GM18873 (cell line): ENCODE data around the gene SYT7.

Experiments used
- ATAC-seq: cut with Tn5 transposase; IDR thresholded peaks from one replicate; pipeline ENCODE4 v1.9.1; 2021; ENCODE audit warnings: mild to moderate bottlenecking, moderate library complexity, moderate number of reproducible peaks; ENCODE audit not compliant: unreplicated experiment, low FRiP score

Gene SYT7

DNA sequence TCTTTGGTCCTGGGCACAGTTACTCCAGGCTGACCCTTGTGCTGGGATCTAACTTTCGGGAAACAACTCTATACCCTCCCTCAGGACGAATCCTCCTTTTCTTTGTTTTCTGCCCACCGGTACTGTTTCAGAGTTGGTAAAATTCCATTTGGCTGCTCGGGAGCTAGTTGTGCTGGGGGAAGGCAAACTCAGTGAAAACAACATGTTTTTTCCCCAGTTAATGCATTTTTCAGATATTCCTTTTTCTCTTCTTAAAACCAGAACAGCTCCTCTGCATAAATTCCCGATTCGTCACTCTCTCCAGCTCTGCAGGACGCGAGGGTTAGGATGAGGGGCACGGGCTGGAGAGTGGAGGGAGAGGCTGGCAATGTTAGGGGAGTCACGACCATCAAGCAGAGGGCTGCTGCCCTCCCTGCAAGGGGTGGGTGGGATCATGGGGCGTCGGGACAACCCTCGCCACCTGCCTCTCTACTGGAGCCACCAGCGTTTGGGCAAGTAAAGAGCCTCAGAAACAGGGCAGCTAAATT lies 41.0 kb downstream of the SYT7 start:
- ATAC-seq: no peak

GRCh38 chr11:61539006-61539405 lies 41.9 kb downstream of the SYT7 start:
- ATAC-seq: no peak

DNA sequence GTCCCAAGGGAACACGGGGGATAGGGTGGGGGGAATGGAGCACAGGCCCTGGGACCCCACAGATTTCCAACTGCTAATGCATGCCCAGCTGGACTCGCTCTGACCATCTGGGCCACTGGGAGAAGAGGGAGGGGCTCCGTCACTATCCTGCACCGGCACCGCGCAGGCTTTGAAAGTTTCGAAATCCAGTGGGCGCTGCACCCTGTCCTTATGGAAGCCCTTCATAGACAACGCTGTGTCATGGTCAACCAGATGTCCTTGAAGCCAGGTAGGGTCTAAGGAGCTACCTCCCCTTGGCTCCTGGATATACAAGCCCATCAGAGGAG lies 42.3 kb downstream of the SYT7 start:
- no peak for ATAC-seq

DNA sequence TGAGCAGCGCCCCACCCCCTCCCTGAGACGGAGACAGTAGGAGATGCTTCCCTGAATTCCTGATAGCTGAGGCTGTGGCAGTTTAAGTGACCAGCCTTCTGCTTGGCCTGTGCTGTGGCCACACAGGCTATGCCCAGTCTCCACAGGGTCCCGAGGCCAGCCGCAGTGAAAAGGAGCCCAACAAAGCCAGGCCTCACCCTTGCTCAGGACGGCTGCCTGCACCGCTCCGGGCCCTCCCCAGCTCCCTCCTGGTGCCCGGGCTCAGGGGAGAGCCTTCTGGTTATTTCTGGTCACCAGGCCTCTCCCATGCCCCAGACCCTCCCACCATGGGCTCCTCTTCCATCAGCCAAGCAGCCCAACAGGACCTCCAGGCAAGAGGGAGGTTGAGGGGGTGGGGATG lies 43.5 kb downstream of the SYT7 start:
- no peak for ATAC-seq

DNA sequence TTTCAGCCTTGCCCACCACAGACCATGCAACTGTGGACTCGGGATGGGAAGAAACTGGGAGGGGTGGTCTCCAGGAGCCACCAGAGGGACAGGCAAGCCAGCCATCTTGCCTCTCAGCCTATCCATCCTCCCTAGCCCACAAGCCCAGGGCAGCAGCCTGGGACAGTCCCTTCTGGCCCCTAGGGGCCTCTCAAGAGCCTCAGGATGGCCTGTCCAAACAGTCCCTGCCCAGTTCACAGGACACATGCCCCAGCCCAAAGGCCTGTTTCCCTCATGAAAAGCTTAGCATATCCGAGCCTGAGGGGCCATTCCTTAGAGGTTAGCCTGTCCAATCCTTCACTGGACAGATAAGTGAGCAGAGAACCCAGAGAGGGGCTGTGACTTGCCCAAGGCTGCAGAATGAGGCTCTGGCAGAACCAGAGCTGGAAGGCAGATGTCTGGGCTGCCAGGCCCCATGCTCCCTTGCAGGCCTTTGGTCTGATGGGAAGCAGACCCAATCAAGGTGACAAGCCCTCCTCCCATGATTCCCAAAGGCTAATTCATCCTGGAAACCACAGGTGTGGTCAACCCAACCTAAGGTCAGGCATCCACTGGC lies 44.1 kb downstream of the SYT7 start:
- ATAC-seq: no peak

- ATAC-seq: no peak
Observed at GRCh38 chr11:61535998-61536675, 44.7 kb downstream of the SYT7 start.

GRCh38 chr11:61534933-61535839 lies 45.7 kb downstream of the SYT7 start:
- no peak for ATAC-seq

GRCh38 chr11:61534025-61534932 lies 46.6 kb downstream of the SYT7 start:
- ATAC-seq: no peak

- no peak for ATAC-seq
Observed at GRCh38 chr11:61533401-61533800, 47.5 kb downstream of the SYT7 start.

- ATAC-seq: no peak
Observed at GRCh38 chr11:61533039-61533375, 47.9 kb downstream of the SYT7 start.

GRCh38 chr11:61532134-61533038 lies 48.5 kb downstream of the SYT7 start:
- ATAC-seq: no peak

GRCh38 chr11:61531044-61531443 lies 49.8 kb downstream of the SYT7 start:
- no peak for ATAC-seq

DNA sequence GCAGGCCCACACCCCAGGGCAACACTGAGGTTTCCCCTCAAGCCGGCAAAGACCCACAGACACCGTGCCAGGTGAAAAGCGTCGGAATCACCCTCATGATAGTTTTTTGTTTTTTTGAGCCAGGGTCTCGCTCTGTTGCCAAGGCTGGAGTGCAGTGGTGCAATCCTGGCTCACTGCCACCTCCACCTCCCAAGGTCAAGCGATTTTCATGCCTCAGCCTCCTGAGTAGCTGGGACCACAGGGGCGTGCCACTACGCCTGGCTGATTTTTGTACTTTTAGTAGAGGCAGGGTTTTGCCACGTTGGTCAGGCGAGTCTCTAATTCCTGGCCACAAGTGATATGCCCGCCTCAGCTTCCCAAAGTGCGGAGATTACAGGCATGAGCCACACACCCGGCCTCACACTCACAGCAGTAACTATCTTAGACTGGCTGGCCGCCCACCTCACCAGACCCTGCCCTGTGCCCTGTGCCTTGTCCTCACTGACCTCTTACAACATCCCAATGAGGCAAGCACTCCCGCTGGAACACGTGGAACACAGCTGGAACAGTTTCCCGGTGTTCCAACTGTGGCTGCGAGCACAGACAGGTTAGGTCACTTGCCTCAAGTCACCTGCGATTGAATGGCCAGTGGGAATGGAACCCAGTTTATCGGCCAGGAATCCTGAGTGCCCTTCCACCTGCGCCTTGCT lies 51.2 kb downstream of the SYT7 start:
- no peak for ATAC-seq

GRCh38 chr11:61528114-61528513 lies 52.8 kb downstream of the SYT7 start:
- no peak for ATAC-seq

GRCh38 chr11:61526956-61527731 lies 53.7 kb downstream of the SYT7 start:
- no peak for ATAC-seq

GRCh38 chr11:61526229-61526628 lies 54.6 kb downstream of the SYT7 start:
- ATAC-seq: no peak

DNA sequence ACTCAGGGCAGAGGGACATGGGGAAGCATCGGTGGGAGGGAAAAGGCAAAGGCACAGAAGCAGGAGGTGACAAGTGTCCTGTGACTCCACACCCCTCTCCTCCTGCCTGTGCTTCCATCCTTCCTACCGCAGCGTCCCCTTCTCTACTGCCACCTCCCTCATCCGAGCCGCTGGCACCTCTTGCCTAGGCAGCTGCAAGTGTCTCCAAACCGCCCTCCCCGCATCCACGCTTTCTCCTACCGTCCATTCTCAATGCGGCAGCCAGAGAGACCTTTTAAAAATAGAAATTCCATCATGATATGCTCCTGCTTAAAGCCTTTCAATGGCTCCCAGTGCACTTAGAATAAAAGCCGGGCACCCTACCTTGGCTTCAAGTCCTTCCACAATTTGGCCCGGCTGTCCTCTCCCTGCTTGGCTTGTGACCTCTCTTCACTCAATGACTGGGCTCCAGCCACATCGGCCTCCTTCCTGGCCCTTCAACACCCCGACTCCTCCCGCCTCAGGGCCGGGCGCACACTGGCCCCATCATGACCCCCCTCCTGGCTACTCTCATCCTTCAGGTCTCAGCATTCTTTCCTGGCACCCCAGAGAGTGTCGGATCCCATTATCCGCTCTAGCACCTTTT lies 55.8 kb downstream of the SYT7 start:
- no peak for ATAC-seq

DNA sequence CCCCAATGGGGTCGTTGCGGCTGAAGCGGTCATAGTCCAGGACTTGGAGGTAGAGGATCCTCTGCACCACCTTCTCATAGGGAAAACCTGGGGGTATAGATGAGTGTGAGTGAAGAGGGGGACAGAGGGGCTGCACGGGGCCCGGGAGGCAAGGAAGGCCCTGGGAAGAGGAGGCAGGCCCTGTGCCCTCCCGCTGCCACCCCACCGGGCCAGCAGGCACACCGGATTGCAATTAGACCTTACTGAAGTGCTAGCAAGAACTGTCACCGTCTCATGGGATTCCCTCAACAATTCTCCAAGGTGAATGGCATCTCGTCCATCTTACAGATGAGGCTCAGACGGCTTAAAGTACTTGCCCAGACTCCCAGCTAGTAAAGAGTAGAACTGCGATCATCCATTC lies 56.4 kb downstream of the SYT7 start:
- no peak for ATAC-seq
